AG09319 (cell line): ENCODE data around the gene TUNAR.

Experiments
- DNase-seq: peaks from one replicate; pipeline ENCODE4 v3.0.0-alpha.2; 2010; ENCODE audit warnings: low read depth; ENCODE audit errors: extremely low read depth
- CTCF ChIP-seq: IDR thresholded peaks from 2 replicates; pipeline ENCODE4 v1.5.1; 2011; ENCODE audit warnings: low read depth, mild to moderate bottlenecking, inconsistent platforms, low read length, moderate library complexity

Gene TUNAR

GRCh38 chr14:95876761-95877538, at the start of gene TUNAR:
TSS of gene TUNAR (plus strand) at chr14:95876832.
- TF ChIP-seq CTCF: no peak
- DNase-seq: no peak

- no peak for DNase-seq
- TF ChIP-seq CTCF: no peak
Measured at GRCh38 chr14:95828649-95829265, 47.9 kb upstream of the TUNAR start.

- TF ChIP-seq CTCF: no peak
- DNase-seq: no peak
Measured at GRCh38 chr14:95829321-95829720, 47.3 kb upstream of the TUNAR start.

GRCh38 chr14:95830386-95830785, 46.2 kb upstream of the TUNAR start:
- TF ChIP-seq CTCF: no peak
- no peak for DNase-seq

- DNase-seq: no peak
- TF ChIP-seq CTCF: no peak
Measured at GRCh38 chr14:95831041-95831440, 45.6 kb upstream of the TUNAR start.

GRCh38 chr14:95831468-95831867, 45.2 kb upstream of the TUNAR start:
- DNase-seq: no peak
- TF ChIP-seq CTCF: no peak

- no peak for TF ChIP-seq CTCF
- DNase-seq: no peak
Measured at GRCh38 chr14:95832012-95832411, 44.6 kb upstream of the TUNAR start.
